Measurements from ENCODE around the gene ADARB2.
"Not testable (repeated sequence)": the region's sequence is repeated elsewhere in the genome, so short reads cannot be mapped to it uniquely, and the experiment has no call there.

Gene ADARB2

DNA sequence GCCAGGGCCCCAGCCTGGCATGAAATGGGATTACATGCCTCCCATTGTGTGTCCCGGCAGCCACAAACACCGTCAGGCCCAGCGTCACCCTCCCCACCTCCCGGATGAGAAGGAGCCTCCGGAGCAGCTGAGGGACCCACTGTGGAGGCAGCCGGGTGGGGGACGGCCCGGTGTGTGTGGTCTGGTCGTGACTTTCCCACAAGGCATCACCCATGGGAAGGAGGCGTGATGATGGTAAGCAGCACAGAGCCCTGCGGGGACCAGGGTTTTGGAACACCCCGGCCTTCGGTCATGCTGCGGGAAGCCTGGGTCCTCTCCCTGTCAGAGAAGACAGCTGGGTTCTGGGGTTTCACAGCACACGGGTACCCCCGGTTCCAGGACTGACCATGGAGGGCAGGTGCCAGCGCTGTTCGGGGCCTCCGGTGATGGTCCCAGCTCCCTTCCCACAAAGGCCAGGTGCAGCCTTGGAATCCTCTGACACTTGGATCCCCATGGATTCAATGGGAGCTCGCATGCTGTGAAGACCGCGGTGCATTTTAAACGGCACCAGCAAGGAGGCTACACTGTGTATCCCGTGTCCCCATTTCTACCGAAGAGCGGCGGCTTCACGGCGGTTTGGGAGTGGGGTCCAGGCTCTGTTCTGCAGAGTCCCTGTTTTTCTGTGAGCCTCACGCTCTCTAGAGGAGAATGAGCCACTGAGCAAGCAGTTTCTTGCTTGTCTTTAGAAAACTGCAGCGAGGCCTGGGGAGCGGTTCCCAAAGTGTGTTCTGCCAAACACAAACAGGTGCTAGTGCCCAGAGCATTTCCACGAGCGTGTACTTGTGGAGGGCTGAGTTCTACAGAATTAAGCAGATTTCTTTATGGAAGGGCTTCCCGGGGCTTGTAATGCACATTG, 336.0 kb downstream of the ADARB2 start:
- no peak for DNase-seq

DNA sequence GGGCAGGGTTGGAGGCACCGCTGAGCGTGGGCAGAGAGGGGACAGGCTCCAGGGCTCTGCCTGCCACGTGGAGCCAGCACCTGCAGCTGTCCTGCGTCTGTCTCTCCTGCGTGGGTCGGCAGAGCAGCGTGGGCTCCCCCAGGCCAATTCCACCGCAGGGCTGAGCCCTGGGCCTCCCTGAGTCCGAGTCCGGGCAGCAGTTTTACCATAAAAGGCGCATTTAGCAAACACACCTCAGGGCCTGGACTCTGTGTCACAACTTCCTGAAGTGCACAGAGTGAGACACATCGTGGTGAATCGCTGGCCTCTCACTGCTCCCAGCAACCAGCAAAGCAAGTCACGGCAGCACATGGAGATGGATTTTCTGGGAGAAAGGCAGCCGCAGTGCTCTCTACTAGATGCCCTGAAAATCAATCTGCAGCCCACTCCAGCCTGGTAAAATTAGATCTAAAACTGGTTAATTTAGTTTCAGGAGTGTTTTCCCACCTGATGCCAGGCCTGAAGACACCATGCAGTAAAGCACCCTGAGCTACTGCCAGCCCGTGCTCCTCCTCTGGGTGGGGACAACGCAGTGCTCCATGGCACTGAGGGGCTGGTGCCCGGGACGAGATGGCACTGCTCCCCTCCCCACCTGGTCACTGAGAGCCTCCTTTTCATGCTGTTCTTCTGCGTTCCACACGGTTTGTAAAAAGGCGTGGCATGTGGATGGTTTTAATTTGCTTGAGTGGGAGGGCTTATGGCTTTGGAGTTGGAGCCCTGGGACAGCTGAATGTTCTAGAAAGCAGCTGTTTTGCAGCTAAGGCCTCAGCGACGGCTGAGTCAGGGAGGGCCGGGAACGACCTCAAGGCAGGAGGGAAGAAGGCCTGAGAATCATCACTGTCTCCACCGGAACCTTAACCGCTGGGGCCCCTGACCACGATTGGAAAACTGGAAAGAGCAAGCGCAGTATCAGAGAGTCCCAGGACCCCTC, 336.9 kb downstream of the ADARB2 start:
- no peak for DNase-seq

DNA sequence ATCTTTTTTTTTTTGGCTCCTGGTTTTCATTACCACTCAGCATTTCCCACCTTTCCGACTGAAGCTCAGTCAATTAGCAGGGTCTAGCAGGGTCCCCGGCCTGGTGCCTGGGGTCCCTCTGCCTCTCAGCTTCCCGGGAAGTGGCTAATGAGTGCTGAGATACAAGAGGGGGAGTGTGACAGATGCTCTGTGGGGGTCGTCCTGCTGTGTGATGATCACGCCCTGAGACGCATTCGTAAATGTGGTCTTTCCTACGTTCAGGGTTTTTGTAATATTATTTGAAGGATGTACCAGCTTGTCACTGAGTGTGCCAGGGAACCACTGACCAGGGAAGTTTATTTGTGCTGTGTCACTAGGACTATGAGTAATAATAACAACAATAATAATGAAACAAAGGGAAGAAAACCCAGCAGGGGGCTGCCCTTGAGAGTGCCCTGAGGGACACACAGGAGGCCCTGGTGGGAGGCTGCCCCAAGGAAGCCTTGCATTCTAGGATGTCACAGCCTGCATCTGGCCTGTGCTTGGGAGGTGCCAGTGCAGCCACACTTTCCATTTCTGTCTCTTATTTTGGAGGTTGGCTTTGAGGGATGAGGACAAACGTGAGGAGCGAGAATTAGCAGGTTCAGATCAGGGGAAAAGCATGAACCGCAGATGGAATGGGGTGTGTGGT, 337.8 kb downstream of the ADARB2 start:
- no peak for DNase-seq

DNA sequence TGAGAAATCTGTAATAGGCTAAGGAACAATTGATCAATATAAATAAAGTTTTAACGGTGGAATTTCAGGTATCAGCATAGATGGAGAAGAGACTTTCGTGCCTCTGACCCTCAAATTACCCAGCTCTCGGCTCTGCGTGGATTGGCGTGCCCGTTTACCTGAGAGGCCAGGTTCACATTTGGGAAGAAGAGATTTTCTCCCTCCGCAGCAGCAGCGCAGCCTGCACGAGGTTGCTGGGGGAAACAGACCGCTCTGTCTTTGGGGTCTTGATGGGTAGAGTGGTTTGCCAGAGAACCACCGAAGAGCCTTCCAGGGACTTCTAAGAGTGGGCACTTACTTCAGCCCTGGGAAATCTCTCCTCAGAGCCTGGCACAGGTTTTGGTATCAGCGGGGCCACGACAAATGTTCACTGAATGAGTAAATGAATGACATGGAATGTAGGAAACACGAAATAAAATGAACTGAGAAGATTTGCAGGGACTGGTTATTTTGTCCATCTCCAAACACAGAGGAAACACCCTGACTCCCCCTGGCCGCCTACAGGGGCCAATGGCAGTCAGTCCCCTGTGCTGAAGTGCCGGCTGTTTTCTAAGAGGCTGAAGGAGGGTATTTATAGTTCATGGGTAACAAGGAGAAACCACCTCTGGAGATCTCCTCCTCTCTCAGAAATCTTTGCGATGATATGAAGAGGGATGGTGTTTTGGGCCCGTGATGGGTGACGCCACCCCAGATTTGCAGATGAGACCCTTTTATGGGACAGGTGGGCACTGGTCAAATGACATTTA, 338.5 kb downstream of the ADARB2 start:
- DNase-seq = no peak

DNA sequence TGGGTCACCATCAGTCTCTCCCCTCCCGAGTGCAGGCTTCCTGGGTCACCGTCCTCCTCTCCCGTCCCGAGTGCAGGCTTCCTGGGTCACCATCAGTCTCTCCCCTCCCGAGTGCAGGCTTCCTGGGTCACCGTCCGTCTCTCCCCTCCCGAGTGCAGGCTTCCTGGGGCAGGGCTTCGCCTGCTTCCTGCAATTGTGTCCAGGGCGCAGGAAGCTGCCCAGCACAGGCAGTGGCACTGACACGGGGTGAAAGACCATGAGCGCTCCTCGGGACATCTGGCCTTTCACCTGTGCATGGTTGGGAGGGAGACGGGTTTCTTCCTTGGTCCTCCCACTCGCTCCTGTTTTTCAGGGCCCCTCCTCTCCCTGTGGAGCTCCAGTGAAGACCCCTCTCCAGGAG, 339.2 kb downstream of the ADARB2 start:
- not testable (repeated sequence) for DNase-seq

DNA sequence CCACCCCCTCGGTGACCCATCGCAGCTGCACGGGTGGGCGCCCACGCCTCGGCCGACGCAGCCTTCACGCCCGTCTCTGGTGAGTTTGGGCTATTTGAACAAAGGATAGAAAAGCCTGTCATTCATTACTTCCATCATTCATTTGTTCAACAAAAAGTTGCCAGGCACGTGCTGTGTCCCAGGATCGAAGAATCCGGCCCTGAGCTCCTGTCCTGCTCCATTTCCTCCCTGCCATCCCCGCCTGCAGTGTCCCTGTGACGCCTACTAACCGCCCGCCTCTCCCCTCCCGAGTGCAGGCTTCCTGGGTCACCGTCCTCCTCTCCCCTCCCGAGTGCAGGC, 341.1 kb downstream of the ADARB2 start:
- DNase-seq = no peak

DNA sequence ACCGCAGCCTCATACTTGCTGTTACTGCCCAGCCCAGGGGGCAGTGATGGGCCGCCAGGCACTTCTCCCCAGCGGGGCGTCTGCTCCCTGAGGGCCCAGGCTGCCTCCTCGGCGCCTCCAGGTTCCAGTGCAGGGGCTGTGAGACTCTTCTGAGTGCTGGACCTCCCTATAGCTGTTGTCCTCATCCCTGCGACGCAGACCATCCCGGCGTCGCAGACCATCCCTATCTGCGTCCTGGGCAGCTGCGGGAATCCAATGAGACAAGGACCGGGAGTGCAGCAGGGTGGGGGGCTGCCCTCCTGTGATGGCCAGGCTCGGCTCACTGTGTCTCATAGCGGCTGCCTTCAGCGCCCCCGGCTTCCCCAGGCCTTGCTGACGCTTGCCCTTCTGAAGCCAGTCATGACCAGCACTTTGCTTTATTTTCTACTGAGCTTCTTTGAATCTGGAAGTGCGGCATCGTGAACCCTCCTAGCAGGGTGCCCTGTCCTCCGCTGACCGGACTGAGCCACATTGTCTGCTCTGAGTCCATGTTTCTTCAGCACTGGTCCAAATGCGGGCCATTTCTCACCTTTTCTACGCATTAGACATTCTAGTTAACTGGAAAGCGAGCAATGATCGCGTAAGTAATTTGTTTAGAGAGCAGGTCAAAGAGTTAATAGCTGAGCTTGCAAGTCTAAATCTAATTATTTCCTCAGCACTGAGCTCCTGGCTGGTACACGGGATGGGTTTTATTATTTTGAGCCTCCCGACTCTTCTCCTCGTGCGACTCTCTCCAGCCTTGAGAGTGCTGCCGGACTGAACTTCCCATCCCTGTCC, 341.6 kb downstream of the ADARB2 start:
- DNase-seq = no peak

DNA sequence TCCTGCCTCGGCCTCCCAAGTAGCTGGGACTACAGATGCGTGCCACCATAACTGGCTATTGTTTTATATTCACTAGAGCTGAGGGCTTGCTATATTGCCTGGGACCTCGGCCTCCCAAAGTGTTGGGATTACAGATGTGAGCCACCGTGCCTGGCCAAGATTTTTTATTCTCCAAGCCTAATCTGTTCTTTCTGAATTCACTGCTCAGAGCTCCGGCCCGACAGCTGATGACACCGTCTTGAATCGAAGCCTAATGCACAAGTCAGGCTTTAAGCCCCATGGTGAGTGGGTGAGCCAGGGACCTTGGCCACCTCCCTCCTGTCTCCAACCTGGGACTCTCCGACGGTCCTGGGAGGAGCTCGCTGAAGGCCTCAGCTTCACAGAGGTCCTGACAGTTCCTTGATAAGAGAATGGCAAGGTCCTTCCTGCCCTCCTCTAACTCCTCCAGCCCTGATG, 342.3 kb downstream of the ADARB2 start:
- DNase-seq = no peak

DNA sequence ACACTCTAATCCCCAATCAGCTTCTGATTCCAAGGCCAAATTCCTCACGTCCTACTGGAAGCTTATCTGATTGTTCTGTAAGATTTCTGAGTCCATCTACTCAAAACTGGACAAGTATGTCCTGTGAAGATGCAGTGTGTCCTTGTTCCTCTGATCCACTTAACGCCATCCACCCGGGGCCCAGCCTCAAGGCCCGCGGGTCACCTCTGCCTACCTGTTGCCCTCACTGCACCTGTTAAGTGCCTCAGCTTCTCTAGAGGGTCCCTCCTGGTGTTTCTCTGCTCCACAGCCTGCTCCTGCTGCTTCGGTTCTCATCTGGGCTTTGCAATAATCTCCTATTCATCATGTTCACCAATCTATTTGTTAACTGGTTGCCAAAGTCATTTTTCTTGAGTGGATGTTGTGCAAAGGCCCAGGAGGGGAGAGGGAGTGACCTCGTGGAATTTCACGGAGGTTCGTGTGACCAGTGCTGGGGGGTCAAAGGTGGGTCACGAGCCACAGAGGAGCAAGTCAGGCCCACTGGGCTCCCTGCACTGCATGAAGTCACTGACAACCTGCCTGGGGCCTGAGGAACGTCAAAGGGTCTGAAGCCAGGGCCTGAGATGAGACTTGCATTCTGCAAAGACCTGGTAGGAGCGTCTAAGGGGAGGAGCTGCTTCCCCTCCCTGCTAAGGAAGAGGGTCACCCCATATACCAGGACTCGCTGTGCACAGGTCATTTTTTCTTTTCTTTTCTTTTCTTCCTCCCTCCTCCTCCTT, 343.0 kb downstream of the ADARB2 start:
- DNase-seq = no peak

DNA sequence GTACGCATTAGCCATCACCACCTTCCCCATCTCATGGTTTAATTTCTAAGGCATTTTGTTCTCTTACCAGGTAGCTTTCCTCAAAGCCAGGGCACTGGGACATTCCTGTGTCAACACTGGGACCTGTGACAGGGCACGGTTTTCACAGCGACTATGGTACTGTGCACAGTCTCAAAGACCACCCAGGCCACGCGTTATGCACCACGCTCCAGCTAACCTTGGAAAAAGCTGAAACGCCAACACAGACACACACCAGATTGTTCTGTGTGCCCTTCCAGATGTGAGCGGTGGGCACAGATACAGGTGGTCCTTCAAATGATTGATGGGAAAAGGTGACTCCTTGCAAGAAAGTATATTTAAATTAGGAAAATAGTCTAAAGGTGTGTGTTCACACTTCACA, 343.8 kb downstream of the ADARB2 start:
- DNase-seq = no peak

DNA sequence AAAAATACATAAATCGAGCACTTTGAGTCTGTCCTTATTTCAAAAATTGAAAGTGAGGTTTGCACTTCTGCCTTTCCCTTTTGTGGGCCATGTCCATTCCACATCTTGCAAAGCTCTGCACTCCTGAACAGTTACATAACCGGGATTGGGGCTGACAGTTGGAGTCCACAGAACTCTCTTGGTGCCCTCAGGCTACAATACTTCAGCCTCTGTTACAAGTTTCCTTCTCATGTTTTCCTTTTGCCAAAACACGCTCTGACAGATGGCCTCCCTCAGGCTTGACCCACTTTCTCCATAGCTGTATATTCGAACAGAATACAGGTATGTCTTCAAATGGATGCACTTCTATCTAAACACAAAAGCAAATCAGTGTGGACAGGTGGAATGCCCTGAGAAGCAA, 345.2 kb downstream of the ADARB2 start:
- no peak for DNase-seq

DNA sequence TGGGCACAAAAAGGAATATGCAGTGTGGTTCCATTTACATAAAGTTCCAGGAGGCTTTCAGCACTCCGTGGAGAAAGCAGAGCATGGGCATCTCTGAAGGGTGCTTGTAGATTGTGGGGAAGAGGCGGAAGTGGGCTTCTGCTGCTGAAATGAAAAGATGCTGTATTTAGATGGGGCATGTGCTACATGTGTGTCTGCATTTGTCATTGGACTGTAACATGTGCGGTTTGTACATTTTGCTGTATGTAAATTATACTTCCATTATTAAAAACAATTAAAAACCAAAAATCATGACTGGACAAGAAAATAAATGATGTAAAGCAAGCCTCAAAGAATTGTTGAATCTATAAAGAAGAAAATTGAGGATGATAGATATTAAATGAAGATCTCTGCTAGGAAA, 347.1 kb downstream of the ADARB2 start:
- no peak for DNase-seq

DNA sequence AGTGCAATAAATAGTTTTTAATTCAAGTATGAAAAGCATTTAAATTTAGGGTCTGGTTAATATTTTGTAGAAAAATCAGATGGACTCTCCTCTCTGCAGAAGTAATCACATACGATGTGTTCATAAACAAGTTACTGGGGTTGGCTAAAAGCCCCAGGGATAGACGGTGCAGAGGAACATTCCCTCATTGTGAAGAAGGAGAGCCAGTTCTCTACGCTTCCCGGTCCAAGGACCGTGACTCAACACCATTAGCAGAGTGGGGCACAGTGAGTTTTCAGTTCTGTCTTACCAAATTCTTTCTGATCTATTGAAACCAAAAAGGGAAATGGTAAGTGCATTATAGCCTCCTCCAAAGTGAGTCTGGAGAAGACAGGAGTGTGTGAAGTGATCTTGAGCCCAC, 353.3 kb downstream of the ADARB2 start:
- DNase-seq = no peak

DNA sequence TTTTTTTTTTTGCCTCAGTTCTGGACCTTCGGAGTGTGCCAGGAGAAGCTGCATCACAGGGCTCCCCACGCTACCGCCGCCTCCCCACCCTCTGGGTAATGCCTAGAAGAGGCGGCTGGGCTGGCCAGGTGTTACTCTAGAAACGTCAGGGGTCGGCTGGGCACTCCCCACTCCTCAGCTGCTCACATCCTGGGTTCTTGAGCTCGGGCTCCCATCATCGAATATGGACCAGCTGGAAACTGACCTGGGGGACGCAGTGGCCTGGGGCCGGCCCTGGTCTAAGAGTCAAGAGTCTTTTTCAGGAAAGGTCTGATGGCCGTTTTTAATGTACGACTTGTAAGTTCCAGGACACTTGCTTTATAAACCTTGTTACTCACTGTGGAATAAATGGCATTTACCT, 354.6 kb downstream of the ADARB2 start:
- DNase-seq = no peak

DNA sequence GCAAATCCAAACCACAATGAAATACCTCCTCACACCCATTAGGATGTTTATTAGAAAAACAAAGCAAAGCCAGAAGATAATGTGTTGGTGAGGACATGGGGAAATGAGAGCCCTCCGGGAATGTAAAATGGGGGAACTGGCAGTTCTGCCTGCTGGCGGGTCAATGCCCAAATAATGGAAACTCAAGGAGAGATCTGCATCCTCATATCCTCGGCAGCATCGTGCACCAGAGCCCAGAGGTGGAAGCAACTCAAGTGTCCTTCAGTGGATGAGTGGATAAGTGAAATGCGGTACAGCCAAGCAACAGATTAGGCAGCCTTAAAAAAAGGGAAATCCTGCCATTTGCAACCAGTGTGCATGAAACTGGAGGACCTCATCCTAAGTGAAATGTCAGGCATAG, 356.0 kb downstream of the ADARB2 start:
- no peak for DNase-seq

DNA sequence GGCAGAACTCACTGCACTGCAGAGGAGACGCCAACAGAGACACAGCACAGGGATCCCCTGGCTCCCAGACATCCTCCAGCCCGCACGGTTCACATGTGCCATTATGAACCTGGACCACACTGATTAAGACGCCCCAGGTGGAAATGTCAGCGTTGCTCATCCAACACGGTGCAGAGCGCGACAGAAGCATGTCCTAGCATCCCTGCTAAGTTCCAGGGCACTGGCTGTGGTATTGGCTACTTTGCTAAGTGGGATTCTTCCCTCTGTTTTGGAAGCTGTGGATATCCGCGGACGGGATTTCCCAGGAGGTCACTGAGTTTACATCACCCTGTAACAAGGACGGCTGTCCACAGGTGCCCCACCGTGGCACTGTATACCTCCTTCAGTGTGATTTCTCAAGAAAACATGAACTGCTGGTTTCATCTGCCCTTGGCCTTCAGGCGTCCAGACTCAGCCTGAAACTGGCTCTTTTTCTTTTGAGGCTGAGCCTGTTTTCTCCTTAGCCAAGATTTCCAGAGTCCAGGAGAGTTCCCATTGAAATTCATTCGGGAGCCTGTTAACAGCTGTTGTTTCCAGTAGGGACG, 357.1 kb downstream of the ADARB2 start:
- DNase-seq = no peak

DNA sequence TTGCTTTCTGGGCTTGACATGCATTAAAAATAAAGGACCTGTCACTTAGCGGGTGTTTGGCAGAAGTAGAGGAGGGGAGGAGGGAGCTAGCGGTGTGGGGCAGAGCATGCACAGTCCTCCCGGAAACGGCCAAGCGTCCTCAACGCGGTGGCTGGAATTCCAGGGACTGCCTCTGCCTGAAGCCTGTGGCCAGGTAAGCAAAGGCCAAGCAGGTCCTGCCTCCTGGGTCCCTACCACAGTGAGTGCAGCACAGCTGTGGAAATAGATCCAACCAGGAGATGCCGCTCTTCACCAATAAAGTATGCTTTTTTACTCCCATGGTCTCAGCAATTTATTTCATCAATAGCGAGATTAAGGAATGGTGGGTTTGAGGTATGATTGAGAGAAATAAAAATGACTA, 357.7 kb downstream of the ADARB2 start:
- no peak for DNase-seq

DNA sequence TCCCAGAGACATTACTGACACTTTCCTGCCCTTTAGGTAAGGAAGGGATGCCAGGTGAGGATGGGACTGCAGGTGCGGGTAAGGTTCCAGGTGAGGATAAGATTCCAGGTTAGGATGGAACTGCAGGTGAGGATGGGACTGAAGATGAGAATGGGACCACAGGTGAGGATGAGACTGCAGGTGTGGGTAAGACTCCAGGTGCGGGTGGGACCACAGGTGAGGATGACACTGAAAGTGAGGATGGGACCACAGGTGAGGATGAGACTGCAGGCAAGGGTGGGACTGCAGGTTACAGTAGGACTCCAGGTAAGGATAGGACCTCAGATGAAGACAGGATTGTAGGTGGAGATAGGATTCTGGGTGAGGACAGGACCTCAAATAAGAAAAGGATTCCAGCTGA, 358.9 kb downstream of the ADARB2 start:
- DNase-seq = no peak

DNA sequence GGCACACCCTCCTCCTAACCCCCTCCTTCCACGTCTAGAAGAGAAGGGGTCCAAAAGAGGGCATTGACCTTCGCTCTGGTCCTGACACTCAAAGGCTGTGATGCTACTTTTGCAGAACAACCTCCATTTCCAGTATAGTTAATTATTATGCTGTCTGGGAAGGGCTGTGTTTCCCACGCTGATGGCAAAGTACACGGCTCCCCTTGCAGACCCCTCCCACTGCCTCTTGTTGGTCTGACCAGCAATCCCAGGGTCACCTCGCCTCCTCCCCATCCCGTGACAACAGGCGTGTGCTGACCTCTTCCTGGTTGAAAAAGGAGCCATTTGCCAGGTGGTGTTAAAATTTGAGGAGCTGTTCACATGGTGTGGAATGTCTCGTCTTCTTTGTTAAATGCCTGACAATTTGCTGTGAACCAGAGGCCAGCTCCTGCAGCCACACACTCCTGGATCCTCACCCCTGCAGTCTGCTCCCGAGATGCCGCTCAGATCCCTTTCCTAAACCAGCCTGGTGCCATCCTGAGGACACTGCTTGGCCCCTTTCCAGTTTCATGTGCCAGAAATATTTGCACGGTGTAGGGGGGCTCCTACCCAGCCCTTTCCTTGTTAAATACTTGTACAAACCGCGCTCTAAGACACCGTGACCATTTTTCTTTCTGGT, 359.5 kb downstream of the ADARB2 start:
- DNase-seq = no peak

DNA sequence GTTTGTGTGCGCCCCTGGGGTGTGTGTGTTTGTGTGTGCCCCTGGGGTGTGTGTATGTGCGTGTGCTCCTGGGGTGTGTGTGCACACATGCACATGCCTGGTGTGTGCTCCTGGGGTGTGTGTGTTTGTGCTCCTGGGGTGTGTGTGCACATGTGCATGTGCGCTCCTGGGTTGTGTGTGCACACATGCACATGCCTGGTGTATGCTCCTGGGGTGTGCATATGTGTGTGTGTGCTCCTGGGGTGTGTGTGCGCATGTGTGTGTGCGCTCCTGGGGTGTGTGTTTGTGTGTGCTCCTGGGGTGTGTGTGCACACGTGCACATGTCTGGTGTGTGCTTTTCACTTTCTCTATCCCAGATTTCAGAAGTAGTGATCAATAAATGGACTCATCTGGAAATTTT, 360.1 kb downstream of the ADARB2 start:
- no peak for DNase-seq

All from activated CD4-positive, alpha-beta T cell treated with anti-CD3 and anti-CD28 coated beads for 48 hours (primary cell).